H9 (cell line): ENCODE results near the gene ZNF416. TPM values are rescaled to one million over a fixed set of nuclear protein-coding genes. Genes with fewer than 3 reads are reported as not detected.
A peak's percentile ranks its signal among the peaks of the same experiment; 100 is the strongest.

Source experiments
- DNase-seq: peaks from one replicate; pipeline ENCODE4 v3.0.0-alpha.2; 2017
- H2AFZ ChIP-seq: one replicate; pipeline ENCODE4 v1.6.1; 2013; ENCODE audit warnings: mild to moderate bottlenecking, low read length, control low read depth, moderate library complexity
- H2AK5ac ChIP-seq: 2 replicates; pipeline ENCODE4 v1.6.1; 2013; ENCODE audit warnings: low read length, control low read depth, mixed read lengths; ENCODE audit not compliant: insufficient read length
- H2BK120ac ChIP-seq: one replicate; pipeline ENCODE4 v1.6.1; 2013; ENCODE audit warnings: low read depth, mild to moderate bottlenecking, low read length, control low read depth, inconsistent platforms; ENCODE audit not compliant: poor library complexity, severe bottlenecking
- H2BK12ac ChIP-seq: 2 replicates; pipeline ENCODE4 v1.6.1; 2013; ENCODE audit warnings: low read length, control low read depth, mixed read lengths, low read depth; ENCODE audit not compliant: insufficient read length
- H2BK15ac ChIP-seq: 2 replicates; pipeline ENCODE4 v1.6.1; 2013; ENCODE audit warnings: low read depth, low read length, control low read depth
- H2BK20ac ChIP-seq: one replicate; pipeline ENCODE4 v1.6.1; 2013; ENCODE audit warnings: low read depth, mild to moderate bottlenecking, low read length, control low read depth, inconsistent platforms; ENCODE audit not compliant: poor library complexity, severe bottlenecking
- H2BK5ac ChIP-seq: 2 replicates; pipeline ENCODE4 v1.6.1; 2013; ENCODE audit warnings: low read length, control low read depth, mixed read lengths; ENCODE audit not compliant: insufficient read length
- H3K14ac ChIP-seq: 2 replicates; pipeline ENCODE4 v1.6.1; 2013; ENCODE audit warnings: low read length, control low read depth; ENCODE audit not compliant: insufficient read depth
- H3K18ac ChIP-seq: 2 replicates; pipeline ENCODE4 v1.6.1; 2013; ENCODE audit warnings: low read depth, mild to moderate bottlenecking, mixed read lengths, low read length, control low read depth; ENCODE audit not compliant: insufficient read length
- H3K23ac ChIP-seq: 2 replicates; pipeline ENCODE4 v1.6.1; 2013; ENCODE audit warnings: low read length, control low read depth, mixed read lengths, low read depth; ENCODE audit not compliant: insufficient read length
- H3K23me2 ChIP-seq: 2 replicates; pipeline ENCODE4 v1.6.1; 2013; ENCODE audit warnings: low read depth, mild to moderate bottlenecking, mixed read lengths, low read length, control low read depth; ENCODE audit not compliant: insufficient read length, poor library complexity, severe bottlenecking
- H3K27ac ChIP-seq: 2 replicates; pipeline ENCODE4 v1.5.1; 2013; ENCODE audit warnings: low read length, control low read depth, mixed read lengths, low read depth; ENCODE audit not compliant: insufficient read length
- H3K27me3 ChIP-seq: 2 replicates; pipeline ENCODE4 v1.6.1; 2013; ENCODE audit warnings: low read length, control low read depth, inconsistent platforms; ENCODE audit not compliant: insufficient read depth
- H3K4ac ChIP-seq: 2 replicates; pipeline ENCODE4 v1.6.1; 2013; ENCODE audit warnings: low read depth, mild to moderate bottlenecking, control low read depth, inconsistent platforms, low read length, moderate library complexity
- H3K4me1 ChIP-seq: 2 replicates; pipeline ENCODE4 v1.6.1; 2013; ENCODE audit warnings: low read length, control low read depth, inconsistent platforms; ENCODE audit not compliant: insufficient read depth
- H3K4me2 ChIP-seq: 2 replicates; pipeline ENCODE4 v1.6.1; 2013; ENCODE audit warnings: low read length, control low read depth, mixed read lengths; ENCODE audit not compliant: insufficient read length, insufficient read depth
- H3K56ac ChIP-seq: 2 replicates; pipeline ENCODE4 v1.6.1; 2013; ENCODE audit warnings: low read depth, mild to moderate bottlenecking, mixed read lengths, low read length, control low read depth; ENCODE audit not compliant: insufficient read length
- H3K79me1 ChIP-seq: 2 replicates; pipeline ENCODE4 v1.6.1; 2013; ENCODE audit warnings: low read depth, mild to moderate bottlenecking, moderate library complexity, low read length, control low read depth, inconsistent platforms; ENCODE audit not compliant: insufficient read depth, poor library complexity, severe bottlenecking
- H3K79me2 ChIP-seq: 2 replicates; pipeline ENCODE4 v1.6.1; 2013; ENCODE audit warnings: low read length, control low read depth, inconsistent platforms; ENCODE audit not compliant: insufficient read depth
- H3K9ac ChIP-seq: 2 replicates; pipeline ENCODE4 v1.6.1; 2013; ENCODE audit warnings: low read length, control low read depth, mixed read lengths; ENCODE audit not compliant: insufficient read length; ENCODE audit errors: extremely low read depth
- H3K9me3 ChIP-seq: one replicate; pipeline ENCODE4 v1.6.1; 2013; ENCODE audit warnings: low read depth, low read length, inconsistent platforms; ENCODE audit not compliant: control insufficient read depth
- H3T11ph ChIP-seq: one replicate; pipeline ENCODE4 v1.6.1; 2013; ENCODE audit warnings: mild to moderate bottlenecking, low read length, control low read depth, inconsistent platforms
- H4K20me1 ChIP-seq: one replicate; pipeline ENCODE4 v1.6.1; 2013; ENCODE audit not compliant: control insufficient read depth, insufficient read length, insufficient read depth
- H4K5ac ChIP-seq: 2 replicates; pipeline ENCODE4 v1.6.1; 2013; ENCODE audit warnings: low read depth, mild to moderate bottlenecking, mixed read lengths, low read length, control low read depth; ENCODE audit not compliant: insufficient read length
- H4K8ac ChIP-seq: replicated peaks from 2 replicates; pipeline ENCODE4 v1.6.1; 2013; ENCODE audit warnings: low read length, control low read depth, mixed read lengths, low read depth; ENCODE audit not compliant: insufficient read length
- H4K91ac ChIP-seq: 2 replicates; pipeline ENCODE4 v1.6.1; 2013; ENCODE audit warnings: low read depth, mild to moderate bottlenecking, moderate library complexity, mixed read lengths, low read length, control low read depth; ENCODE audit not compliant: insufficient read length
- H3K27ac Mint-ChIP-seq, 3 experiments: 2 replicates in 2 of 3; 3 replicates in 1 of 3; pipeline ENCODE4 v1.8.0; 2020 to 2021; ENCODE audit warnings: mixed read lengths in 3 of 3, mild to moderate bottlenecking in 1 of 3, moderate library complexity in 1 of 3
- H3K27me3 Mint-ChIP-seq: 2 replicates; pipeline ENCODE4 v1.8.0; 2021; ENCODE audit warnings: low read depth, mild to moderate bottlenecking, moderate library complexity, mixed read lengths
- H3K36me3 Mint-ChIP-seq, 3 experiments: 2 replicates in 2 of 3; 3 replicates in 1 of 3; pipeline ENCODE4 v1.8.0; 2020 to 2021; ENCODE audit warnings: low read depth in 3 of 3, mixed read lengths in 3 of 3; ENCODE audit not compliant: insufficient read depth in 1 of 3
- H3K4me1 Mint-ChIP-seq, 2 experiments: 2 replicates each; pipeline ENCODE4 v1.8.0; 2020; ENCODE audit warnings: mixed read lengths in 2 of 2
- H3K4me3 Mint-ChIP-seq, 2 experiments: 2 replicates in 1 of 2; 3 replicates in 1 of 2; pipeline ENCODE4 v1.8.0; 2020 to 2021; ENCODE audit warnings: mild to moderate bottlenecking in 2 of 2, mixed read lengths in 2 of 2, moderate library complexity in 1 of 2
- H3K9me3 Mint-ChIP-seq, 2 experiments: 2 replicates in 1 of 2; 3 replicates in 1 of 2; pipeline ENCODE4 v1.8.0; 2020; ENCODE audit warnings: mild to moderate bottlenecking in 2 of 2, mixed read lengths in 2 of 2, moderate library complexity in 1 of 2
- WGBS: extraction: QIAGEN DNeasy Blood & Tissue Kit; methylation state at CpG from one replicate; pipeline ENCODE4 v1.1.7; 2013; ENCODE audit warnings: missing lambda C conversion rate, low lambda C conversion rate, mixed read lengths; ENCODE audit not compliant: insufficient read length; ENCODE audit errors: extremely low coverage; 5-methylcytosine and 5-hydroxymethylcytosine counted together
- total RNA-seq: library from RNA; stranded (reverse); gene quantifications from 2 replicates; pipeline ENCODE4 v1.2.1, GENCODE V29; 2021
- TF ChIP-seq, protein P1 (sequence below): fragments of 200-600 bp; sonication (generic); conservative IDR thresholded peaks from 3 replicates; pipeline ENCODE4 v1.8.0; 2021; ENCODE audit warnings: antibody characterized with exemption, mild to moderate bottlenecking

Gene ZNF416
- total RNA-seq, 1 experiment from 2014 or later, result 10.9 TPM

- Histone ChIP-seq H3K23me2 (peaks cover 5% of the 10 kb centered on the region), H3K23ac (no peak overlapping the region), H3K18ac (no peak overlapping the region), H3K27me3 (no peaks in the 10 kb centered on the region), H2BK120ac (no peak overlapping the region), H3K79me1 (no peaks in the 10 kb centered on the region), H2BK5ac (no peak overlapping the region), H3K79me2 (peaks cover 6% of the 10 kb centered on the region), H3T11ph (no peak overlapping the region), H2AK5ac (no peak overlapping the region), H3K14ac (no peak overlapping the region), H2BK20ac (no peak overlapping the region), H3K9ac (peak overlapping the region; percentile 82), H3K27ac (no peak overlapping the region), H3K56ac (no peak overlapping the region), H2BK12ac (no peak overlapping the region), H4K91ac (no peak overlapping the region), H4K20me1 (no peaks in the 10 kb centered on the region), H2AFZ (no peak overlapping the region), H3K4me1 (no peaks in the 10 kb centered on the region), H4K5ac (no peak overlapping the region), H2BK15ac (no peak overlapping the region), H3K4me2 (peak overlapping the region; percentile 87), H3K9me3 (peaks cover 10% of the 10 kb centered on the region), H3K4ac (no peak overlapping the region), H4K8ac (no peak overlapping the region)
- Mint-ChIP-seq H3K27me3 (peaks cover 7% of the 10 kb centered on the region; the same call in 1 of the 2 replicates), H3K4me1 (peaks cover 10 to 12% of the 10 kb centered on the region in 2 experiments), H3K4me3 (peak overlapping the region; percentile 89 to 98), H3K9me3 (peaks cover 43 to 48% of the 10 kb centered on the region in 2 experiments), H3K36me3 (peaks cover 41 to 58% (median 44%) of the 10 kb centered on the region in 3 experiments), H3K27ac (peak overlapping the region in 2 of 3 experiments; percentile 32 to 95; a peak in 5 of 7 replicates)
- peak; percentile 30 for DNase-seq
- TF ChIP-seq, protein P1, sequence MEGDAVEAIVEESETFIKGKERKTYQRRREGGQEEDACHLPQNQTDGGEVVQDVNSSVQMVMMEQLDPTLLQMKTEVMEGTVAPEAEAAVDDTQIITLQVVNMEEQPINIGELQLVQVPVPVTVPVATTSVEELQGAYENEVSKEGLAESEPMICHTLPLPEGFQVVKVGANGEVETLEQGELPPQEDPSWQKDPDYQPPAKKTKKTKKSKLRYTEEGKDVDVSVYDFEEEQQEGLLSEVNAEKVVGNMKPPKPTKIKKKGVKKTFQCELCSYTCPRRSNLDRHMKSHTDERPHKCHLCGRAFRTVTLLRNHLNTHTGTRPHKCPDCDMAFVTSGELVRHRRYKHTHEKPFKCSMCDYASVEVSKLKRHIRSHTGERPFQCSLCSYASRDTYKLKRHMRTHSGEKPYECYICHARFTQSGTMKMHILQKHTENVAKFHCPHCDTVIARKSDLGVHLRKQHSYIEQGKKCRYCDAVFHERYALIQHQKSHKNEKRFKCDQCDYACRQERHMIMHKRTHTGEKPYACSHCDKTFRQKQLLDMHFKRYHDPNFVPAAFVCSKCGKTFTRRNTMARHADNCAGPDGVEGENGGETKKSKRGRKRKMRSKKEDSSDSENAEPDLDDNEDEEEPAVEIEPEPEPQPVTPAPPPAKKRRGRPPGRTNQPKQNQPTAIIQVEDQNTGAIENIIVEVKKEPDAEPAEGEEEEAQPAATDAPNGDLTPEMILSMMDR, result no peak
- WGBS, result no CpG with 5 or more reads among the region's 22 CpGs
Measured at GRCh38 chr19:57559008-57559403, 19.7 kb downstream of the ZNF416 start.
